Nephron (organoid): ENCODE measurements around the gene CCDC97.
"Not testable (repeated sequence)": the region's sequence is repeated elsewhere in the genome, so short reads cannot be mapped to it uniquely, and the experiment has no call there.

Source experiments
- H3K27ac Mint-ChIP-seq, 3 experiments: 2 replicates each; pipeline ENCODE4 v1.8.0; 2020; ENCODE audit warnings: mixed read lengths in 3 of 3, mild to moderate bottlenecking in 2 of 3, moderate library complexity in 1 of 3
- H3K27me3 Mint-ChIP-seq: 2 replicates; pipeline ENCODE4 v1.8.0; 2021; ENCODE audit warnings: low read depth, mild to moderate bottlenecking, moderate library complexity, mixed read lengths
- H3K36me3 Mint-ChIP-seq: 2 replicates; pipeline ENCODE4 v1.8.0; 2020; ENCODE audit warnings: low read depth, mixed read lengths
- H3K4me1 Mint-ChIP-seq: 2 replicates; pipeline ENCODE4 v1.8.0; 2020; ENCODE audit warnings: mixed read lengths
- H3K4me3 Mint-ChIP-seq, 3 experiments: 2 replicates each; pipeline ENCODE4 v1.8.0; 2020; ENCODE audit warnings: mild to moderate bottlenecking in 3 of 3, mixed read lengths in 3 of 3, moderate library complexity in 2 of 3
- H3K9me3 Mint-ChIP-seq: 2 replicates; pipeline ENCODE4 v1.8.0; 2020; ENCODE audit warnings: mixed read lengths
- CTCF ChIP-seq, 3 experiments: fragments of 200-600 bp; sonication (generic); IDR thresholded peaks; one replicate each; pipeline ENCODE4 v1.5.0; 2021; ENCODE audit warnings: antibody characterized with exemption in 3 of 3; ENCODE audit not compliant: unreplicated experiment in 3 of 3

The CCDC97 gene

GRCh38 chr19:41341669-41342490 lies 31.9 kb downstream of the CCDC97 start:
- H3K36me3 Mint-ChIP-seq, result peaks cover 20% of the 10 kb centered on the region
- H3K27ac Mint-ChIP-seq, result no peak overlapping the region
- no peaks in the 10 kb centered on the region for H3K27me3 Mint-ChIP-seq
- H3K4me3 Mint-ChIP-seq, result no peak overlapping the region
- no peaks in the 10 kb centered on the region for H3K9me3 Mint-ChIP-seq
- H3K4me1 Mint-ChIP-seq, result no peaks in the 10 kb centered on the region
- no peak for TF ChIP-seq CTCF (IDR thresholded peaks at IDR 0.05; ENCODE audit: unreplicated experiment in 3 of 3)

GRCh38 chr19:41344162-41344561 lies 34.2 kb downstream of the CCDC97 start:
- Mint-ChIP-seq H3K9me3 (no peaks in the 10 kb centered on the region), H3K36me3 (peaks cover 19% of the 10 kb centered on the region), H3K4me1 (no peaks in the 10 kb centered on the region), H3K4me3 (no peak overlapping the region), H3K27me3 (peaks cover 5% of the 10 kb centered on the region), H3K27ac (no peak overlapping the region)
- no peak for TF ChIP-seq CTCF (IDR thresholded peaks at IDR 0.05; ENCODE audit: unreplicated experiment in 3 of 3)

- H3K9me3 Mint-ChIP-seq, result not testable (repeated sequence)
Observed at GRCh38 chr19:41346916-41347315, 36.9 kb downstream of the CCDC97 start.

GRCh38 chr19:41350735-41351338 lies 40.9 kb downstream of the CCDC97 start:
- peak overlapping the region; percentile 87 to 97 (median 89) for H3K4me3 Mint-ChIP-seq
- H3K9me3 Mint-ChIP-seq, result no peaks in the 10 kb centered on the region
- peaks cover 4% of the 10 kb centered on the region for H3K36me3 Mint-ChIP-seq
- no peak for TF ChIP-seq CTCF (IDR thresholded peaks at IDR 0.05; ENCODE audit: unreplicated experiment in 3 of 3)
- peak overlapping the region; percentile 19 to 75 (median 43) for H3K27ac Mint-ChIP-seq
- H3K27me3 Mint-ChIP-seq, result peaks cover 53% of the 10 kb centered on the region
- H3K4me1 Mint-ChIP-seq, result peaks cover 26% of the 10 kb centered on the region

More at GRCh38 chr19:41346916-41347315, 36.9 kb downstream of the CCDC97 start:
- peaks cover 30% of the 10 kb centered on the region for H3K27me3 Mint-ChIP-seq
- H3K36me3 Mint-ChIP-seq, H3K4me3 Mint-ChIP-seq, H3K27ac Mint-ChIP-seq: not testable (repeated sequence)
- H3K4me1 Mint-ChIP-seq, result peaks cover 11% of the 10 kb centered on the region

GRCh38 chr19:41351339-41352245 lies 41.6 kb downstream of the CCDC97 start:
- Mint-ChIP-seq H3K27ac (peak overlapping the region; percentile 19 to 42 (median 26)), H3K27me3 (peaks cover 53% of the 10 kb centered on the region), H3K36me3 (peaks cover 4% of the 10 kb centered on the region), H3K4me3 (peak overlapping the region; percentile 88 to 97 (median 96)), H3K4me1 (peaks cover 26% of the 10 kb centered on the region), H3K9me3 (no peaks in the 10 kb centered on the region)
- TF ChIP-seq CTCF (IDR thresholded peaks at IDR 0.05; ENCODE audit: unreplicated experiment in 3 of 3), result no peak

GRCh38 chr19:41352279-41352608 lies 42.3 kb downstream of the CCDC97 start:
- H3K36me3 Mint-ChIP-seq, result peaks cover 4% of the 10 kb centered on the region
- H3K4me3 Mint-ChIP-seq, result peak overlapping the region; percentile 88 to 96 (median 95)
- H3K9me3 Mint-ChIP-seq, result no peaks in the 10 kb centered on the region
- H3K27me3 Mint-ChIP-seq, result peaks cover 53% of the 10 kb centered on the region
- H3K4me1 Mint-ChIP-seq, result peaks cover 26% of the 10 kb centered on the region
- no peak for TF ChIP-seq CTCF (IDR thresholded peaks at IDR 0.05; ENCODE audit: unreplicated experiment in 3 of 3)
- H3K27ac Mint-ChIP-seq, result peak overlapping the region in 2 of 3 experiments; percentile 26 to 42
